GM12878 (cell line): Measurements from ENCODE around the gene NAA60. TPM values are rescaled to one million over a fixed set of nuclear protein-coding genes. Genes with fewer than 3 reads are reported as not detected.

ENCODE experiments used
- ATAC-seq: fragments of 200-7000 bp; cut with Tn5 transposase; 3 replicates; pipeline ENCODE4 v1.9.1; 2020; ENCODE audit warnings: mild to moderate bottlenecking, moderate library complexity
- BruUV-seq: library from RNA; stranded (reverse); fragments of 400-500 nt; replicated peaks from 2 replicates; lab custom pipeline; 2021; lab: Mats Ljungman, UMichigan
- CTCF ChIA-PET: fragments of 300-600 bp; sonication (Branson Sonifier 250); formaldehyde crosslinking; extraction: SDS; loops from one replicate; lab custom pipeline; 2021; ENCODE audit warnings: inconsistent platforms; lab: Yijun Ruan, JAX
- POLR2A ChIA-PET: fragments of 350-600 bp; formaldehyde crosslinking; extraction: SDS; loops from one replicate; lab custom pipeline; 2021; ENCODE audit warnings: inconsistent platforms; lab: Charles Lee
- RAD21 ChIA-PET: fragments of 300-600 bp; sonication (Branson Sonifier 250); formaldehyde crosslinking; loops from one replicate; lab custom pipeline; 2023; ENCODE audit warnings: antibody characterized with exemption; ENCODE audit not compliant: unreplicated experiment; lab: Charles Lee
- SMC1A ChIA-PET: fragments of 300-600 bp; sonication (Branson Sonifier 250); formaldehyde crosslinking; loops from one replicate; lab custom pipeline; 2023; ENCODE audit not compliant: unreplicated experiment, uncharacterized antibody; lab: Charles Lee
- DNase-seq: peaks from one replicate; pipeline ENCODE4 v3.0.0-alpha.2; 2011; ENCODE audit warnings: low read depth, low spot score
- FAIRE-seq: peaks from 3 replicates; lab custom pipeline; 2011; peaks lifted over from hg19 to GRCh38; lab: Jason Lieb, UNC
- H2AFZ ChIP-seq: 2 replicates; pipeline ENCODE4 v1.6.0; 2011; ENCODE audit warnings: low read depth, low read length, control low read depth; ENCODE audit not compliant: control insufficient read depth
- H3K27ac ChIP-seq: 2 replicates; pipeline ENCODE4 v1.5.1; 2011; ENCODE audit warnings: control low read depth; ENCODE audit not compliant: control insufficient read depth, insufficient read depth
- H3K27me3 ChIP-seq, 2 experiments: replicated peaks in 1 of 2; 2 replicates each; pipeline versions ENCODE4 v1.6.0 to v1.6.1; 2011; ENCODE audit warnings: low read length in 1 of 2; ENCODE audit not compliant: control insufficient read depth in 2 of 2, insufficient read depth in 2 of 2
- H3K36me3 ChIP-seq, 2 experiments: 2 replicates each; pipeline ENCODE4 v1.5.1; 2011; ENCODE audit warnings: low read length in 1 of 2; ENCODE audit not compliant: control insufficient read depth in 2 of 2, insufficient read depth in 2 of 2
- H3K4me1 ChIP-seq: 2 replicates; pipeline ENCODE4 v1.6.1; 2011; ENCODE audit warnings: mild to moderate bottlenecking, low read length, moderate library complexity, mixed read lengths; ENCODE audit not compliant: control insufficient read depth, insufficient read depth
- H3K4me2 ChIP-seq: 2 replicates; pipeline ENCODE4 v1.6.0; 2011; ENCODE audit warnings: control low read depth; ENCODE audit not compliant: control insufficient read depth, insufficient read depth
- H3K4me3 ChIP-seq: fragments of 200-600 bp; sonication (generic); 2 replicates; pipeline ENCODE4 v1.5.1; 2016
- H3K79me2 ChIP-seq: 2 replicates; pipeline ENCODE4 v1.6.0; 2011; ENCODE audit warnings: low read length; ENCODE audit not compliant: control insufficient read depth, insufficient read depth
- H3K9ac ChIP-seq: 2 replicates; pipeline ENCODE4 v1.8.0; 2011; ENCODE audit warnings: low read length, control low read depth, mixed read lengths; ENCODE audit not compliant: control insufficient read depth, insufficient read depth
- H3K9me3 ChIP-seq: replicated peaks from 3 replicates; pipeline ENCODE4 v1.5.1; 2011; ENCODE audit warnings: mild to moderate bottlenecking, low read length; ENCODE audit not compliant: control insufficient read depth, insufficient read depth
- H4K20me1 ChIP-seq: 2 replicates; pipeline ENCODE4 v1.6.0; 2011; ENCODE audit not compliant: control insufficient read depth, insufficient read depth
- BRCA1 ChIP-seq: IDR thresholded peaks from 2 replicates; pipeline ENCODE4 v1.6.1; 2011; ENCODE audit warnings: low read depth, low read length, improper control_type of control experiment
- CBX5 ChIP-seq: sonication (generic); IDR thresholded peaks from 2 replicates; pipeline ENCODE4 v1.6.1; 2016; ENCODE audit warnings: low read depth, moderate library complexity, mild to moderate bottlenecking, inconsistent platforms
- CREB1 ChIP-seq: IDR thresholded peaks from 2 replicates; pipeline ENCODE4 v1.6.1; 2012; ENCODE audit warnings: low read depth, mild to moderate bottlenecking, inconsistent platforms
- CREM ChIP-seq: IDR thresholded peaks from 2 replicates; pipeline ENCODE4 v1.6.1; 2014; ENCODE audit warnings: antibody characterized with exemption, low read depth
- FOXK2 ChIP-seq: fragments of 450-650 bp; IDR thresholded peaks from 2 replicates; pipeline ENCODE4 v1.6.1; 2017; ENCODE audit warnings: mild to moderate bottlenecking, moderate library complexity
- IKZF1 ChIP-seq: fragments of 450-650 bp; conservative IDR thresholded peaks from 2 replicates; pipeline ENCODE4 v1.6.1; 2017; ENCODE audit warnings: antibody characterized with exemption, mild to moderate bottlenecking
- IKZF2 ChIP-seq, 2 experiments: fragments of 450-650 bp; IDR thresholded peaks; 2 replicates each; pipeline ENCODE4 v1.6.1; 2017; ENCODE audit warnings: mild to moderate bottlenecking in 2 of 2, moderate library complexity in 2 of 2
- MEF2B ChIP-seq: fragments of 450-650 bp; IDR thresholded peaks from 2 replicates; pipeline ENCODE4 v1.6.1; 2018; ENCODE audit warnings: mild to moderate bottlenecking, moderate library complexity; ENCODE audit not compliant: partially characterized antibody, poor library complexity, severe bottlenecking
- MYC ChIP-seq: IDR thresholded peaks from 2 replicates; pipeline ENCODE4 v1.6.1; 2011; ENCODE audit warnings: mild to moderate bottlenecking, low read length, moderate library complexity, inconsistent platforms; ENCODE audit not compliant: insufficient read depth, insufficient replicate concordance, insufficient read length, severe bottlenecking
- POLR2AphosphoS5 ChIP-seq: IDR thresholded peaks from 2 replicates; pipeline ENCODE4 v1.6.1; 2011; ENCODE audit warnings: mild to moderate bottlenecking, low read length, inconsistent platforms
- SPI1 ChIP-seq: IDR thresholded peaks from 2 replicates; pipeline ENCODE4 v1.6.1; 2011; ENCODE audit warnings: low read depth, mild to moderate bottlenecking, low read length, moderate library complexity, borderline replicate concordance; ENCODE audit not compliant: insufficient read depth
- SRF ChIP-seq, 2 experiments: IDR thresholded peaks; 2 replicates each; pipeline ENCODE4 v1.6.1; 2011; ENCODE audit warnings: low read depth in 2 of 2, low read length in 2 of 2, mild to moderate bottlenecking in 1 of 2, moderate library complexity in 1 of 2
- TBL1XR1 ChIP-seq: IDR thresholded peaks from 2 replicates; pipeline ENCODE4 v1.6.1; 2012; ENCODE audit warnings: low read depth, low read length, improper control_type of control experiment
- TCF3 ChIP-seq: IDR thresholded peaks from 2 replicates; pipeline ENCODE4 v1.6.1; 2012; ENCODE audit warnings: low read depth, mild to moderate bottlenecking, low read length, borderline replicate concordance; ENCODE audit not compliant: insufficient read depth
- ZBTB40 ChIP-seq: fragments of 450-650 bp; IDR thresholded peaks from 2 replicates; pipeline ENCODE4 v1.6.1; 2016; ENCODE audit warnings: mild to moderate bottlenecking, moderate library complexity, borderline replicate concordance
- ZNF217 ChIP-seq: fragments of 450-650 bp; IDR thresholded peaks from 2 replicates; pipeline ENCODE4 v1.6.1; 2017; ENCODE audit warnings: antibody characterized with exemption, mild to moderate bottlenecking
- WGBS: methylation state at CpG from one replicate; pipeline ENCODE4 v1.1.6; 2016; ENCODE audit warnings: low lambda C conversion rate; ENCODE audit not compliant: insufficient replicate concordance, insufficient coverage; ENCODE audit errors: missing lambda C conversion rate; 5-methylcytosine and 5-hydroxymethylcytosine counted together
- in situ Hi-C: fragments of 300-500 bp; cut with MboI; formaldehyde crosslinking; loops from 9 replicates; pipeline ENCODE4 v1.14.3; 2018; ENCODE audit warnings: mixed read lengths
- intact Hi-C: fragments of 100-400 bp; cut with micrococcal nuclease; formaldehyde crosslinking; loops from one replicate; pipeline ENCODE4 v1.14.2; 2022; ENCODE audit not compliant: unreplicated experiment
- polyA plus RNA-seq, 11 experiments: library from polyadenylated mRNA; depleted of rRNA in 4 of 11; unstranded in 6 of 11; stranded (reverse) in 5 of 11; fragments of >200 nt; fragmentation: Nextera tagmentation in 4 of 11; fragmentation: Illumina TruSeq in 1 of 11; extraction: Ambion mirVana in 4 of 11; extraction: Trizol in 1 of 11; gene quantifications; 1 replicate in 1 of 11; 2 replicates in 10 of 11; pipeline versions ENCODE4 v1.2.1 to v1.2.3, GENCODE V29; 2011 to 2016; ENCODE audit warnings: inconsistent platforms in 2 of 11, missing spikeins in 2 of 11, low read depth in 1 of 11
- total RNA-seq, 4 experiments: library from RNA; depleted of rRNA in 3 of 4; stranded (reverse); fragments of >200 nt in 3 of 4; fragmentation: Illumina TruSeq in 1 of 4; extraction: Trizol in 1 of 4; gene quantifications; 2 replicates each; pipeline versions ENCODE4 v1.2.1 to v1.2.3, GENCODE V29; 2013 to 2021
- TF ChIP-seq, protein P1 (sequence below): fragments of 450-650 bp; IDR thresholded peaks from 2 replicates; pipeline ENCODE4 v1.6.1; 2016; ENCODE audit warnings: mild to moderate bottlenecking
- TF ChIP-seq, protein P2 (sequence below): fragments of 450-650 bp; IDR thresholded peaks from 2 replicates; pipeline ENCODE4 v1.6.1; 2017; ENCODE audit warnings: borderline replicate concordance

The NAA60 gene
- total and polyA plus RNA-seq, 10 of the 15 experiments (the other 5 are each of a cell fraction or from before 2014, with no cell fraction given), result 6.2 to 43.1 (median 34.6) TPM

DNA sequence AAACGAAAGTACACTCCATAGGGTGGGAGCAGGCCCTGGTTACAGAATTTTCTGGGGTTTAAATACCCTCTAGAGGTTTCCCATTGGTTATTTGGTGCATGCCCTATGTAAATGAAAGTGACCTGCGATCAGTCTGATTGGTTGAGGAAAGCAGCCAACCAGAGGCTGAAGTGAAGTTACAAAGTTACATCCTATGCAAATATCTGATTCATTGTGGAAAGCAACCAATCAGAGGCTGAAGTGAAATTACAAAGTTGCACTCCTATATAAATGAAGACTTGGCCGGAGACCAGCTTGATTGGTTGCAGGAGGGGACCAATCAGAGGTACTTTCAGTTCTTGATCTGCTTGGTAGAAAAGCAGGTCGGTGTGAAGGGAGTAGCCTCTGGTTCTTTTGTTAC lies 24.4 kb downstream of the NAA60 start:
- ChIA-PET RAD21 (no interaction called here), POLR2A (no interaction called here), CTCF (interaction anchor here (0.6 kb wide), 1 partner anchor 101 kb away, joined by 3 read pairs; no protein-coding TSS in a partner anchor), SMC1A (no interaction called here)
- H3K36me3 ChIP-seq, result peaks cover 5 to 12% of the 10 kb centered on the region in 2 experiments
- H3K9ac ChIP-seq, result no peak overlapping the region
- WGBS, result 84% methylated on average over 4 of the region's 4 CpGs
- no peak overlapping the region for H3K4me3 ChIP-seq
- no peak; the same call in 2 of the 3 replicates for ATAC-seq
- no peaks in the 10 kb centered on the region for H3K4me1 ChIP-seq
- DNase-seq, result no peak
- H4K20me1 ChIP-seq, result 0 out of 2 replicates have a peak, but pooled peaks cover 2% of the 10 kb centered on the region
- H2AFZ ChIP-seq, result no peak overlapping the region
- H3K27ac ChIP-seq, result no peak overlapping the region
- intact Hi-C loops (no loop called here), in situ Hi-C loops (no loop called here)
- H3K79me2 ChIP-seq, result peaks cover 51% of the 10 kb centered on the region
- FAIRE-seq, result no peak
- BruUV-seq, result no TSS peak
- H3K9me3 ChIP-seq, result peaks cover 8% of the 10 kb centered on the region; the same call in 2 of the 3 replicates
- no peaks in the 10 kb centered on the region for H3K27me3 ChIP-seq
- H3K4me2 ChIP-seq, result no peak overlapping the region
- TF ChIP-seq FOXK2 (no peak), MYC (no peak), SRF (IDR thresholded peaks at IDR 0.05; ENCODE audit: low read depth in 2 of 2, low read length in 2 of 2) (no peak), BRCA1 (no peak), ZNF217 (no peak), IKZF2 (IDR thresholded peaks at IDR 0.05) (no peak), CREM (no peak), POLR2AphosphoS5 (no peak), CREB1 (no peak), CBX5 (no peak), TCF3 (no peak), SPI1 (no peak), IKZF1 (no peak), ZBTB40 (no peak), MEF2B (no peak), TBL1XR1 (no peak)
- TF ChIP-seq, protein P1, sequence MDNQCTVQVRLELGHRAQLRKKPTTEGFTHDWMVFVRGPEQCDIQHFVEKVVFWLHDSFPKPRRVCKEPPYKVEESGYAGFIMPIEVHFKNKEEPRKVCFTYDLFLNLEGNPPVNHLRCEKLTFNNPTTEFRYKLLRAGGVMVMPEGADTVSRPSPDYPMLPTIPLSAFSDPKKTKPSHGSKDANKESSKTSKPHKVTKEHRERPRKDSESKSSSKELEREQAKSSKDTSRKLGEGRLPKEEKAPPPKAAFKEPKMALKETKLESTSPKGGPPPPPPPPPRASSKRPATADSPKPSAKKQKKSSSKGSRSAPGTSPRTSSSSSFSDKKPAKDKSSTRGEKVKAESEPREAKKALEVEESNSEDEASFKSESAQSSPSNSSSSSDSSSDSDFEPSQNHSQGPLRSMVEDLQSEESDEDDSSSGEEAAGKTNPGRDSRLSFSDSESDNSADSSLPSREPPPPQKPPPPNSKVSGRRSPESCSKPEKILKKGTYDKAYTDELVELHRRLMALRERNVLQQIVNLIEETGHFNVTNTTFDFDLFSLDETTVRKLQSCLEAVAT, result no peak
- TF ChIP-seq, protein P2, sequence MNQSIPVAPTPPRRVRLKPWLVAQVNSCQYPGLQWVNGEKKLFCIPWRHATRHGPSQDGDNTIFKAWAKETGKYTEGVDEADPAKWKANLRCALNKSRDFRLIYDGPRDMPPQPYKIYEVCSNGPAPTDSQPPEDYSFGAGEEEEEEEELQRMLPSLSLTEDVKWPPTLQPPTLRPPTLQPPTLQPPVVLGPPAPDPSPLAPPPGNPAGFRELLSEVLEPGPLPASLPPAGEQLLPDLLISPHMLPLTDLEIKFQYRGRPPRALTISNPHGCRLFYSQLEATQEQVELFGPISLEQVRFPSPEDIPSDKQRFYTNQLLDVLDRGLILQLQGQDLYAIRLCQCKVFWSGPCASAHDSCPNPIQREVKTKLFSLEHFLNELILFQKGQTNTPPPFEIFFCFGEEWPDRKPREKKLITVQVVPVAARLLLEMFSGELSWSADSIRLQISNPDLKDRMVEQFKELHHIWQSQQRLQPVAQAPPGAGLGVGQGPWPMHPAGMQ, result no peak
